ENCODE results near the gene CD70. TPM values are rescaled to one million over a fixed set of nuclear protein-coding genes. Genes with fewer than 3 reads are reported as not detected.

CD70 gene
- total RNA-seq, 4 donors from 2014 or later, result not detected

GRCh38 chr19:6596621-6597020 is 5.7 kb upstream of the CD70 start:
- TF ChIP-seq POLR2A (IDR thresholded peaks at IDR 0.05) (no peak), CTCF (IDR thresholded peaks at IDR 0.05 in 4 of 5, conservative IDR thresholded peaks at IDR 0.05 in 1 of 5) (no peak)

GRCh38 chr19:6593651-6594416 is 2.9 kb upstream of the CD70 start:
- Histone ChIP-seq H3K36me3 (no peaks in the 10 kb centered on the region), H3K4me3 (no peak overlapping the region), H3K9me3 (no peaks in the 10 kb centered on the region), H3K4me1 (peaks cover 0 to under 1% of the 10 kb centered on the region in 2 donors), H3K27ac (no peak overlapping the region), H3K27me3 (peaks cover 26 to 48% (median 30%) of the 10 kb centered on the region in 3 donors)
- ATAC-seq, result no peak
- in situ Hi-C loops (cut with MboI; ENCODE audit: low sequenced_read_pairs in 4 of 4), result no loop called here
- no peak for TF ChIP-seq CTCF (IDR thresholded peaks at IDR 0.05 in 4 of 5, conservative IDR thresholded peaks at IDR 0.05 in 1 of 5)
- TF ChIP-seq POLR2A (IDR thresholded peaks at IDR 0.05), result no peak
- DNase-seq, result no peak
- intact Hi-C loops (cut with DNase I; ENCODE audit: low total_unique reads), result no loop called here

More at GRCh38 chr19:6596621-6597020, 5.7 kb upstream of the CD70 start:
- Histone ChIP-seq H3K27me3 (peaks cover under 1 to 20% (median 4%) of the 10 kb centered on the region in 3 donors), H3K9me3 (no peaks in the 10 kb centered on the region), H3K27ac (no peak overlapping the region), H3K4me1 (no peaks in the 10 kb centered on the region), H3K36me3 (no peaks in the 10 kb centered on the region), H3K4me3 (no peak overlapping the region)
- DNase-seq, result no peak
- intact Hi-C loops (cut with DNase I; ENCODE audit: low total_unique reads), result no loop called here
- no peak for ATAC-seq
- in situ Hi-C loops (cut with MboI; ENCODE audit: low sequenced_read_pairs in 4 of 4), result no loop called here

- H3K9me3 ChIP-seq, result no peaks in the 10 kb centered on the region
- ATAC-seq (no peak), DNase-seq (no peak)
- peaks cover 0 to 6% of the 10 kb centered on the region in 2 donors for H3K4me1 ChIP-seq
- H3K27me3 ChIP-seq, result peaks cover 60 to 83% (median 63%) of the 10 kb centered on the region in 3 donors
- H3K36me3 ChIP-seq, result no peaks in the 10 kb centered on the region
- no peak overlapping the region for H3K4me3 ChIP-seq
- in situ Hi-C loops (cut with MboI; ENCODE audit: low sequenced_read_pairs in 4 of 4) (no loop called here), intact Hi-C loops (cut with DNase I; ENCODE audit: low total_unique reads) (no loop called here)
- TF ChIP-seq CTCF (IDR thresholded peaks at IDR 0.05 in 4 of 5, conservative IDR thresholded peaks at IDR 0.05 in 1 of 5), result no peak
- no peak for TF ChIP-seq POLR2A (IDR thresholded peaks at IDR 0.05)
- H3K27ac ChIP-seq, result no peak overlapping the region
Observed at GRCh38 chr19:6590258-6590826, 608 bp downstream of the CD70 start.

GRCh38 chr19:6589711-6590257 is 1.2 kb downstream of the CD70 start:
- Histone ChIP-seq H3K4me3 (no peak overlapping the region), H3K27ac (no peak overlapping the region), H3K4me1 (peaks cover 0 to 6% of the 10 kb centered on the region in 2 donors), H3K9me3 (no peaks in the 10 kb centered on the region), H3K27me3 (peaks cover 62 to 87% (median 68%) of the 10 kb centered on the region in 3 donors), H3K36me3 (no peaks in the 10 kb centered on the region)
- no peak for TF ChIP-seq CTCF (IDR thresholded peaks at IDR 0.05 in 4 of 5, conservative IDR thresholded peaks at IDR 0.05 in 1 of 5)
- no peak for TF ChIP-seq POLR2A (IDR thresholded peaks at IDR 0.05)
- in situ Hi-C loops (cut with MboI; ENCODE audit: low sequenced_read_pairs in 4 of 4) (no loop called here), intact Hi-C loops (cut with DNase I; ENCODE audit: low total_unique reads) (no loop called here)
- no peak for DNase-seq
- no peak for ATAC-seq

All from gastrocnemius medialis (tissue), 4 donors.